Measurements from ENCODE around the gene AAK1.
"Not testable (repeated sequence)": the region's sequence is repeated elsewhere in the genome, so short reads cannot be mapped to it uniquely, and the experiment has no call there.

Gene AAK1

DNA sequence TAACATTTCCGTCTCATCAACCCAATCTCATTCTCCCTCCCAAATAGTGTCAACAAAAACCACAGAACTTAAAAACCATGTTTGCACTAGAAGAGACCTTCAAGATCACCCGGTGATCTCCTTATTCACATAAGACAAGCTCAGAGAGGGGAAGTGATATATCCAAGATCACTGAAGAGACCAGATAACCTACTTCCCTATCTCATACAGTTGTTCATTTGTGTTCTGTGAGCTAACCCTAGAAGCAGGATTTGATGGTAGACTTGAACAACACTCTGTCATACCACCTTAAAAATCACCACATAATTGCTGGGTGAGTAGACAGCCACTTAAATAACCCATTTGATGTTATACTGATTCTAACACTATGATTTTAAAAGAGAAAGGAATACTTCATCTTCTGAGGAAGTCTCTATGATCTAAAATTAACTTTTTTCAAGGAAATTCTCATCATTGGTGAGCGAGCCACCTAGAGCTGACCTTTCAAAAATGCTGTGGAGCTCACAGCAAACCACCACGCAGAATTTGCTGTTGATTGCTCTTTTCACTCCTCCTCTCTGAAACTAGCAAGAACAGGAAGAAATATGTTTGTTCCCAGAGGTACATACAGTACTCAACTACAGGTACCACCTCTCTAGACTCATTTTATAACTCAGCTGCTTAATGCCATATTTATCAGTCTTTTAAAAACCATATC, 15.1 kb downstream of the AAK1 start:
- TF ChIP-seq, protein P1, sequence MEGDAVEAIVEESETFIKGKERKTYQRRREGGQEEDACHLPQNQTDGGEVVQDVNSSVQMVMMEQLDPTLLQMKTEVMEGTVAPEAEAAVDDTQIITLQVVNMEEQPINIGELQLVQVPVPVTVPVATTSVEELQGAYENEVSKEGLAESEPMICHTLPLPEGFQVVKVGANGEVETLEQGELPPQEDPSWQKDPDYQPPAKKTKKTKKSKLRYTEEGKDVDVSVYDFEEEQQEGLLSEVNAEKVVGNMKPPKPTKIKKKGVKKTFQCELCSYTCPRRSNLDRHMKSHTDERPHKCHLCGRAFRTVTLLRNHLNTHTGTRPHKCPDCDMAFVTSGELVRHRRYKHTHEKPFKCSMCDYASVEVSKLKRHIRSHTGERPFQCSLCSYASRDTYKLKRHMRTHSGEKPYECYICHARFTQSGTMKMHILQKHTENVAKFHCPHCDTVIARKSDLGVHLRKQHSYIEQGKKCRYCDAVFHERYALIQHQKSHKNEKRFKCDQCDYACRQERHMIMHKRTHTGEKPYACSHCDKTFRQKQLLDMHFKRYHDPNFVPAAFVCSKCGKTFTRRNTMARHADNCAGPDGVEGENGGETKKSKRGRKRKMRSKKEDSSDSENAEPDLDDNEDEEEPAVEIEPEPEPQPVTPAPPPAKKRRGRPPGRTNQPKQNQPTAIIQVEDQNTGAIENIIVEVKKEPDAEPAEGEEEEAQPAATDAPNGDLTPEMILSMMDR (IDR thresholded peaks at IDR 0.05): no peak
- no peak for DNase-seq (ENCODE audit: low spot score)
- Histone ChIP-seq H3K27ac (no peak overlapping the region), H3K4me3 (no peak overlapping the region)

DNA sequence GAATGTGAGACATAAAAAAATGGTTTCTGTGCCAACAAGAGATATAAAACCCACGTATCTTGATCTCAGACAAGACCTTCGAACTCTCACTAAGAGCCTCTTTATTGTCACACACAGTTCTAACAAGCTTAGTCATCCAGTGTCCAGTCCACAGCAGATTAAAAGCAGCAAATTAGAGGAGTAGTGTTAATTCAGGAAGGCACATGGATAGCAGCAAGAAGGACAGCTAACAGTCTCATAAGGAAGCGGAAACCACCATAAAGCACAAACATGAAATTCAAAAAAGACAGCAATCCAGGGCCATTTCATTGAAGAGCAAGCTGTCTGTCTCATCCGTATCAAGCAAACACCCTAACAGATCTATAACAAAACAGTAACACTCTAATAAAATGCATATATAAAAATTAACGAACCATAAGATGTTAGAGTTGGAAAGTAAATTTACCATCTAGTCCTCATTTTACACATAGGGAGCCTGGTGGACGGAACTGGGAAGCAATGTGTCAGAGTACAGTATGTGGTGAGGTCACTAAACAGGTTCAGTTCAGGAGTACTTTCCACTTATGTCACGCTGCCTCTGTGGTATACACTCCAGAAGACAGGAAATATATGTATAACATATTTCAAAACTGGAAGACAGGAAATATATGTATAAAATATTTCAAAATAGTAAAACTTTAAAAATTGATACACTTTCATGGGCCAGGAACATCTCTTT, 18.3 kb downstream of the AAK1 start:
- TF ChIP-seq, protein P1 (IDR thresholded peaks at IDR 0.05): no peak
- Histone ChIP-seq H3K4me3 (no peak overlapping the region), H3K27ac (no peak overlapping the region)
- DNase-seq (ENCODE audit: low spot score): no peak

DNA sequence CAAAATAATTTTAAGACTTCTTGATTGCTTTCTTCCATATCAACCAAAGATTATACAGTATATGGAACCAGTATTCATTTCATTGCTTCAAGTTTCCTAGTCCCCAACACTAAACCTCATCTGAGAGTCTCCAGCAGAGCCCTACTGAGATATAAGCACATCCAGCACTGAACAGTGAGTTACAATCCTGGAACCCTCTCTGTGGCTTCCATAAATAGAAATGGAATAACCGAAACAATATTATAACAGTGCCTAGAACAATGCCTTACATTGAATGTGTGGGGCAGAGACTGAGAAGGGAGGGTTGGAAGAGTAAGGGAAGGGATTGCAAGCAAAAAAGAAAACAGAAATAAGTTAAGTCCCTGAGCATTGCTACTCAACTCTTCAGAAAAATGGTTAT, 18.9 kb downstream of the AAK1 start:
- TF ChIP-seq, protein P1 (IDR thresholded peaks at IDR 0.05): no peak
- Histone ChIP-seq H3K27ac (no peak overlapping the region), H3K4me3 (no peak overlapping the region)
- DNase-seq (ENCODE audit: low spot score): no peak

DNA sequence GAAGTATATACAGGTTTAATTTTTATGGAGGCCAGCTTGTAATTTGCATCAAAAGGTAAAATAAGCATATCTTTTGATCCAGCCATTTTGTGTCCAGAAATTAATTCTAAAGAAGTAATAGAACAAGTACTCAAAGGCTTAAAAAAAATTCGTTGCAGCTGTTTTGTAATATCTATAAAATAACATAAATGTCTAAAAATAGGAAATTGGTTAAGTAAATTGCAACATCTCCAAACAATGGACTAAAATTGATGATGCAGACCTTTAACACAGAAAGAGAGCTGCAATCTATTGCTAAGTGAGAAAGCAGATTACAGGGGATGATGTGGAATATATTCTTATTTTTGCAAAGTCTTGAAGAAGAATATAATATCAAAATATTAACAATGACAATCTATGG, 19.4 kb downstream of the AAK1 start:
- no peak for DNase-seq (ENCODE audit: low spot score)
- H3K27ac ChIP-seq: no peak overlapping the region
- TF ChIP-seq, protein P1 (IDR thresholded peaks at IDR 0.05): no peak
- no peak overlapping the region for H3K4me3 ChIP-seq

DNA sequence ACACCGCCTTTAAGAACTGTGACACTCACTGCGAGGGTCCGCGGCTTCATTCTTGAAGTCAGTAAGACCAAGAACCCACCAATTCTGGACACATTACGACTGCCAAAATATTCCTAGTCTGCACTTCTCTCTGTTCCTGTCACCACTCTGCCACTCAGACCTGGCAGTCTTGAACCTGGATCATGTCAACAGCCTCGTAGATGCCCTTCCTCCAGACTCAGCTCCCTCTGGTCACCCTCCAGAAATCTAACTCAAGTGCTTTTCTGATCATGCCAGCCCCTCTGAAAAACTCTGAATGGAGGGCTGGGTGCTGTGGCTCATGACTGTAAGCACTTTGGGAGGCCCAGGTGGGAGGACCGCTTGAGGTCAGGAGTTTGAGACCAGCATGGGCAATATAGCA, 20.3 kb downstream of the AAK1 start:
- no peak overlapping the region for H3K27ac ChIP-seq
- no peak overlapping the region for H3K4me3 ChIP-seq
- no peak for DNase-seq (ENCODE audit: low spot score)
- TF ChIP-seq, protein P1 (IDR thresholded peaks at IDR 0.05): no peak

DNA sequence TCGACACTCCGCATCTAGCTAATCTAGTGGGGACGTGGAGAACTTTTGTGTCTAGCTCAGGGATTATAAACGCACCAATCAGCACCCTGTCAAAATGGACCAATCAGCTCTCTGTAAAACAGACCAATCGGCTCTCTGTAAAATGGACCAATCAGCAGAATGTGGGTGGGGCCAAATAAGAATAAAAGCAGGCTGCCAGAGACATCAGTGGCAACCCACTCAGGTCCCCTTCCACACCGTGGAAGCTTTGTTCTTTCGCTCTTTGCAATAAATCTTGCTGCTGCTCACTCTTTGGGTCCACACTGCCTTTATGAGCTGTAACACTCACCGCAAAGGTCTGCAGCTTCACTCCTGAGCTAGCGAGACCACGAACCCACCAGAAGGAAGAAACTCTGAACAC, 20.7 kb downstream of the AAK1 start:
- DNase-seq (ENCODE audit: low spot score): not testable (repeated sequence)

DNA sequence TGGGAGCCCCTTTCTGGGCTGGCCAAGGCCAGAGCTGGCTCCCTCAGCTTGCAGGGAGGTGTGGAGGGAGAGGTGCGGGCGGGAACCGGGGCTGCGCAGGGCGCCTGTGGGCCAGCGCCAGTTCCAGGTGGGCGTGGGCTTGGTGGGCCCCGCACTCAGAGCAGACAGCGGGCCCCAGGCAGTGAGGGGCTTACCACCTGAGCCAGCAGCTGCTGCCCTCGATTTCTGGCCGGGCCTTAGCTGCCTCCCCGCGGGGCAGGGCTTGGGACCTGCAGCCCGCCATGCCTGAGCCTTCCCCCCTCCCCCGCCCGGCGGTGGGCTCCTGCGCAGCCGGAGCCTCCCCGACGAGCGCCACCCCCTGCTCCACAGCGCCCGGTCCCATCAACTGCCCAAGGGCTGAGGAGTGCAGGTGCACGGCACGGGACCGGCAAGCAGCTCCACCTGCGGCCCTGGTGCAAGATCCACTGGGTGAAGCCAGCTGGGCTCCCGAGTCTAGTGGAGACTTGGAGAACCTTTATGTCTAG, 21.5 kb downstream of the AAK1 start:
- not testable (repeated sequence) for DNase-seq (ENCODE audit: low spot score); H3K4me3 ChIP-seq

More for the DNA sequence above, 20.7 kb downstream of the AAK1 start:
- H3K4me3 ChIP-seq, H3K27ac ChIP-seq: not testable (repeated sequence)

DNA sequence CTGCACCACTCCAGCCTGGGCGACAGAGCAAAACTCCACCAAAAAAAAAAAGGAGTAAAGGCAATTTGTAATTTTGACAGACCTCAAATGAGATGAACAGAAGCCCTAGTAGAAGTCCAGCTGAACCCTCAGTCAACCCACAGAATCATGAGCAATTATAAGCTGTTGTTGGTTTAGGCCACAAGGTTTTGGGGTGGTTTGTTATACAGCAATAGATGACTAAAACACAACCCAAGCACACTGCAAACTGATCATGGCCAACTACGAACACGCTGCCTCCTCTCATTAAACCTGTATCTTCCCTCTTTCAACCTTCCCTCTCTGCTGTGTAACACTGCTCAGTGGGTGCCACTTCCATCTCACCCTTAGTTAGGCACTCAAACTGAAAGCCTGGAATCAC, 22.1 kb downstream of the AAK1 start:
- Histone ChIP-seq H3K27ac (no peak overlapping the region), H3K4me3 (no peak overlapping the region)
- TF ChIP-seq, protein P1 (IDR thresholded peaks at IDR 0.05): no peak
- DNase-seq (ENCODE audit: low spot score): no peak

More for the DNA sequence above, 21.5 kb downstream of the AAK1 start:
- not testable (repeated sequence) for H3K27ac ChIP-seq
